GM12873 (cell line): ENCODE data around the gene SCN5A.

Experiments used
- CTCF ChIP-seq: IDR thresholded peaks from 2 replicates; pipeline ENCODE4 v1.5.1; 2012; ENCODE audit warnings: low read depth, mild to moderate bottlenecking, moderate library complexity, low read length, control low read depth; ENCODE audit not compliant: insufficient read depth; ENCODE audit errors: missing control alignments

SCN5A gene

GRCh38 chr3:38610436-38610835, 39.1 kb downstream of the SCN5A start:
- TF ChIP-seq CTCF, result no peak

- TF ChIP-seq CTCF, result no peak
Measured at GRCh38 chr3:38609386-38610111, 39.9 kb downstream of the SCN5A start.

- TF ChIP-seq CTCF, result no peak
Measured at GRCh38 chr3:38608961-38609360, 40.5 kb downstream of the SCN5A start.

- TF ChIP-seq CTCF, result no peak
Measured at GRCh38 chr3:38608086-38608775, 41.3 kb downstream of the SCN5A start.

- TF ChIP-seq CTCF, result no peak
Measured at GRCh38 chr3:38606561-38606960, 42.9 kb downstream of the SCN5A start.

- TF ChIP-seq CTCF, result no peak
Measured at GRCh38 chr3:38605981-38606380, 43.5 kb downstream of the SCN5A start.

GRCh38 chr3:38604246-38604645, 45.2 kb downstream of the SCN5A start:
- no peak for TF ChIP-seq CTCF
